Measurements from ENCODE around the gene FXYD4.

The FXYD4 gene

GRCh38 chr10:43347997-43348396, 23.4 kb upstream of the FXYD4 start:
- DNase-seq, result no peak

- DNase-seq, result peak; percentile 54 to 71
Measured at GRCh38 chr10:43348511-43349312, 22.7 kb upstream of the FXYD4 start.

GRCh38 chr10:43350156-43350555, 21.3 kb upstream of the FXYD4 start:
- DNase-seq, result no peak

GRCh38 chr10:43350686-43351085, 20.8 kb upstream of the FXYD4 start:
- DNase-seq, result no peak

- DNase-seq, result no peak
Measured at GRCh38 chr10:43351301-43351700, 20.1 kb upstream of the FXYD4 start.

GRCh38 chr10:43352951-43353350, 18.5 kb upstream of the FXYD4 start:
- no peak for DNase-seq

- no peak for DNase-seq
Measured at GRCh38 chr10:43353495-43354329, 17.7 kb upstream of the FXYD4 start.

GRCh38 chr10:43354330-43354635, 17.2 kb upstream of the FXYD4 start:
- no peak for DNase-seq

- DNase-seq, result no peak
Measured at GRCh38 chr10:43354879-43355380, 16.5 kb upstream of the FXYD4 start.

- DNase-seq, result no peak
Measured at GRCh38 chr10:43355749-43356371, 15.6 kb upstream of the FXYD4 start.

GRCh38 chr10:43360086-43360485, 11.3 kb upstream of the FXYD4 start:
- no peak for DNase-seq

- no peak for DNase-seq
Measured at GRCh38 chr10:43361547-43362190, 9.8 kb upstream of the FXYD4 start.

- DNase-seq, result peak; percentile 94 to 97
Measured at GRCh38 chr10:43362191-43362839, 9.1 kb upstream of the FXYD4 start.

- DNase-seq, result no peak
Measured at GRCh38 chr10:43365001-43365400, 6.4 kb upstream of the FXYD4 start.

GRCh38 chr10:43369921-43370320, 1.5 kb upstream of the FXYD4 start:
- no peak for DNase-seq

GRCh38 chr10:43370671-43371215, 693 bp upstream of the FXYD4 start:
- DNase-seq, result no peak

GRCh38 chr10:43372765-43373361, 1.4 kb downstream of the FXYD4 start:
- no peak for DNase-seq

GRCh38 chr10:43373461-43373860, 2.0 kb downstream of the FXYD4 start:
- no peak for DNase-seq

GRCh38 chr10:43374194-43374593, 2.8 kb downstream of the FXYD4 start:
- no peak for DNase-seq

GRCh38 chr10:43375401-43376020, 4.1 kb downstream of the FXYD4 start:
- DNase-seq, result no peak

GRCh38 chr10:43376046-43376635, 4.7 kb downstream of the FXYD4 start:
- DNase-seq, result no peak
